ENCODE measurements around the gene TFEB.

Gene TFEB

GRCh38 chr6:41653691-41654090 lies 81.7 kb downstream of the TFEB start:
- H3K4me3 ChIP-seq (ENCODE audit: low read depth, low read length) = no peak overlapping the region
- in situ Hi-C loops (cut with HindIII; ENCODE audit: low sequenced_read_pairs) = no loop called here
- no peak for TF ChIP-seq CTCF (IDR thresholded peaks at IDR 0.05; ENCODE audit: low read depth, low read length)
- no peak for DNase-seq (ENCODE audit: low read depth, low spot score)

GRCh38 chr6:41652866-41653652 lies 82.3 kb downstream of the TFEB start:
- in situ Hi-C loops (cut with HindIII; ENCODE audit: low sequenced_read_pairs) = no loop called here
- peak; percentile 32 for DNase-seq (ENCODE audit: low read depth, low spot score)
- H3K4me3 ChIP-seq (ENCODE audit: low read depth, low read length) = no peak overlapping the region
- no peak for TF ChIP-seq CTCF (IDR thresholded peaks at IDR 0.05; ENCODE audit: low read depth, low read length)

GRCh38 chr6:41651962-41652657 lies 83.3 kb downstream of the TFEB start:
- no peak for DNase-seq (ENCODE audit: low read depth, low spot score)
- in situ Hi-C loops (cut with HindIII; ENCODE audit: low sequenced_read_pairs) = no loop called here
- no peak overlapping the region for H3K4me3 ChIP-seq (ENCODE audit: low read depth, low read length)
- no peak for TF ChIP-seq CTCF (IDR thresholded peaks at IDR 0.05; ENCODE audit: low read depth, low read length)

- no peak for TF ChIP-seq CTCF (IDR thresholded peaks at IDR 0.05; ENCODE audit: low read depth, low read length)
- DNase-seq (ENCODE audit: low read depth, low spot score) = no peak
- H3K4me3 ChIP-seq (ENCODE audit: low read depth, low read length) = no peak overlapping the region
- in situ Hi-C loops (cut with HindIII; ENCODE audit: low sequenced_read_pairs) = no loop called here
These were observed 84.0 kb downstream of the TFEB start for GRCh38 chr6:41651246-41651961.

GRCh38 chr6:41650120-41650519 lies 85.3 kb downstream of the TFEB start:
- no peak for TF ChIP-seq CTCF (IDR thresholded peaks at IDR 0.05; ENCODE audit: low read depth, low read length)
- no peak overlapping the region for H3K4me3 ChIP-seq (ENCODE audit: low read depth, low read length)
- DNase-seq (ENCODE audit: low read depth, low spot score) = no peak
- in situ Hi-C loops (cut with HindIII; ENCODE audit: low sequenced_read_pairs) = no loop called here

- no peak overlapping the region for H3K4me3 ChIP-seq (ENCODE audit: low read depth, low read length)
- in situ Hi-C loops (cut with HindIII; ENCODE audit: low sequenced_read_pairs) = no loop called here
- no peak for DNase-seq (ENCODE audit: low read depth, low spot score)
- TF ChIP-seq CTCF (IDR thresholded peaks at IDR 0.05; ENCODE audit: low read depth, low read length) = no peak
These were observed 85.8 kb downstream of the TFEB start for GRCh38 chr6:41649596-41649995.

Measured in astrocyte of the spinal cord (primary cell).